IPS-NIHi7 (cell line): ENCODE results near the gene ZNF300.
"Not testable (repeated sequence)": the region's sequence is repeated elsewhere in the genome, so short reads cannot be mapped to it uniquely, and the experiment has no call there.

Source experiments
- DNase-seq: peaks from one replicate; pipeline ENCODE4 v3.0.0; 2012; ENCODE audit warnings: mixed read lengths; ENCODE audit errors: extremely low spot score

ZNF300 gene

DNA sequence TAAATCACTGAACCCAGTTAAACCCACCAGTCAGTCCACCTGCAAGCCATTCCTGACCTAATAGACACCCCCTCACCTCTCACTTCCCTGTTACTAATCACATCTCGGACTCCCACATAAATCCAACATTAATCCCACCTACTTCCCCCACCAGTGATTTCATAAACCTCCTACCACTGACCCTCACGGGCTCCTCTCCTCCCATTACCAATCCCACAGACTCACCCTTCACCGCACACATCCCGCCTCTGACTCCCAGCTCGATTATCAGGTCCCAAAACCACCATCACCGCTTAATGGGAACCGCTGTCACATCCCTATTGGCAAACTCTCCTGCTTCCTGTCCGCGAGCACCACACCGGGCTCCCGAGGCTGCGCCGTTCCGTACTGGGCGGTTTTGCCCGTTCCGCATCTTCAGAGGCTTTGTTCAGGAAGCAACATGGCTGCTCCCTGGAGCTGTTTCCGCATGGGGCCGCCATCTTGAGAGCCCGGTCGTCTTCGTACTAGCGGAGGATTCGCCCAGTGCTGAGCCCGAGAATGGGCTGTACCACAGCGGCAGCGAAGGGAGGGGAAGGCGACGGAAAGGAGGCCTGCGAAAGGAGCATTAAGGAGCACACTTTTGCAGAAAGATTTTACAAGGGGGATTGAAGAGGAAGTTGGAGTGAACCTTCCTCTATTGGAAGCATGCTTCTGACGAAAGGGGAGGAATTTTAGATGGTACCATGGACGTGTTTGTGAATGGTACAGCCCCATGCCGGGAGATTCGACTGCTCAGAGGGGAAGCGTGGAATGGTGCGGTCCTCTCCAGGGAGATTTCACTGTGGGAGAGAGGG, at the start of gene ZNF300:
TSS of gene ZNF300 (minus strand) at position 502 of the 833 bp plus-strand sequence. CDS start 1,825 bp downstream, outside the sequence.
- DNase-seq, result peak; percentile 94

- DNase-seq, result no peak
Measured at GRCh38 chr5:150948539-150948938, 43.8 kb upstream of the ZNF300 start.

- no peak for DNase-seq
Measured at GRCh38 chr5:150946351-150946905, 41.6 kb upstream of the ZNF300 start.

- DNase-seq, result no peak
Measured at GRCh38 chr5:150945947-150946346, 41.2 kb upstream of the ZNF300 start.

DNA sequence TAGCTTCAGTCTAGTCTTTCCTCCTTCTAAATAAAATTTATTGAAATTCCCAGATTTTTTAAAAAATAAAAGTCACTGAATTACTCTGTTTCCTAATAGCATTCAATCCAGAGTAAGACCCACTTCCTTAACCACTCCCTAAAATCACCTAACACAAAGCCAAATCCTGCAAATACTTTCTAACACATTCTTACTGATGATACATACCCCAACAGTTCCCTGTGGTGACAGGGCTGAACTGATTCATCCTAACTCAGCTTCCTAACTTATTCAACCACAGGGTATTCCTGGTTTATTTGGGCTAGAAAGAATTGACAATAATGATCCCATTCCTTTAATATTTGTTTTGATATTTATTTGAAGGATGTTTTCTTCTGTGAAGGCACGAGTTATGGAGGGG, 40.7 kb upstream of the ZNF300 start:
- no peak for DNase-seq

DNA sequence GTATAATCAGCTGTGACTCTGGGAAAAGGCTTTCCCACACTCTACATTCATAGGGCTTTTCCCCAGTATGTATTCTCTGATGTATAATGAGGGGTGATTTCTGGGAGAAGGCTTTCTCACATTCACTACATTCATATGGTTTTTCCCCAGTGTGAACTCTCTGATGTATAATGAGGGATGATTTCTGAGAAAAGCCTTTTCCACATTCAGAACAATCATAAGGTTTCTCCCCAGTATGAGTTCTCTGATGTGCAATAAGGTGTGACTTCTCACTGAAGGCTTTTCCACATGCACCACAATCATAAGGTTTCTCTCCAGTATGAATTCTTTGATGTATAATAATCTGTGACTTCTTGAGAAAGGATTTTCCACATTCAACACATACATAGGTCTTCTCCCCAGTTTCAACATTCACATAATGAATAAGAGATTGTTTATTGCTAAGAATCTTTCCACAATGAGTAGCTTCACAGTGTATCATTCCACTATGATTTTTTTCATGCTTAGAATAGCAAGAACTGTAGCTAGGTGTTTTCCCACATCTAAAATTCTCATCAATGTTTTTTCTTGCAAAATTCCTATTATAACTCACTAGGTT, 26.7 kb upstream of the ZNF300 start:
- DNase-seq, result no peak

- no peak for DNase-seq
Measured at GRCh38 chr5:150918613-150919012, 13.8 kb upstream of the ZNF300 start.

DNA sequence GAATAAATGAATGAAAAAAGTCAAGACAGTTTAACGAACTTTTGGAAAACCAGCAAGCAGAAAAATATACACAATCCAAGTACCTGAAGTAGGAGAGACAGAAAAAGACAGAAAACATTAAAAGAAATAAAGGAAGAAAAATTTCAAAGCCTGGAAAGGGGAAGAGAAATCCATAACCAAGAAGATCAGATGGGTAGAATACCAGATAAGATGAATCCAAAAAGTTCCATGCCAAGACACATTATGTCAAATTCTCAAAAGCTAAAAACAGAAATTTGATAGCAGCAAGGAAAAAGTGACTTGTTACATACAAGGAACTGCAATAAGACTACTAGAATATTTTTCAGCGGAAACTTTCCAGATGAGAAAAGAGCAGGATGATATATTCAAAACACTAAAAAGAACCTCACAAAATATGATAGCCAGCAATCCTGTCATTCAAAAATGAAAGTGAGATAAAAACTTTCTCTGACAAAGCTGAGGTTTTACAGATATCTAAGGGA, 7.6 kb upstream of the ZNF300 start:
- no peak for DNase-seq

GRCh38 chr5:150905312-150905683, 518 bp upstream of the ZNF300 start:
- no peak for DNase-seq

GRCh38 chr5:150901446-150901845, 3.3 kb downstream of the ZNF300 start:
- DNase-seq, result no peak

- no peak for DNase-seq
Measured at GRCh38 chr5:150895431-150896428, 9.1 kb downstream of the ZNF300 start.

DNA sequence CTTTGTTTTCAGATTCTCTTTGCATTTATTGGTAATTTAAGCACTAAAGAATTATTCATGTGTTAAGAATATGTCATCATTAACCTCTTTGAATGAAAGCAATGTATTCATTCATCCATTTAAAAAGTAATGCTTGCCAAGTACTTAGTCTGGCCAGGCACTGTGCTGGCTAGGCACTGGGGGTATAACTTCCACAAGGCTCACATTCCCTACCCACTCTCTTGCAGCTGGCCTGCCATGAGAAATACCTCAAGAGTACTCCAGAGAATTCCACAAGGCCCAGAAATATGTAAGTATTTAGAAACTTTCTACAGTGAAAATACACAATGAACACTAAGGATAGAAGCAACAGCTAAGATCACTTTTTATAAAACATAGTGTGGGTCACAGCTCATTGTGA, 25.4 kb downstream of the ZNF300 start:
- no peak for DNase-seq

- DNase-seq, result no peak
Measured at GRCh38 chr5:150862070-150862469, 42.7 kb downstream of the ZNF300 start.

DNA sequence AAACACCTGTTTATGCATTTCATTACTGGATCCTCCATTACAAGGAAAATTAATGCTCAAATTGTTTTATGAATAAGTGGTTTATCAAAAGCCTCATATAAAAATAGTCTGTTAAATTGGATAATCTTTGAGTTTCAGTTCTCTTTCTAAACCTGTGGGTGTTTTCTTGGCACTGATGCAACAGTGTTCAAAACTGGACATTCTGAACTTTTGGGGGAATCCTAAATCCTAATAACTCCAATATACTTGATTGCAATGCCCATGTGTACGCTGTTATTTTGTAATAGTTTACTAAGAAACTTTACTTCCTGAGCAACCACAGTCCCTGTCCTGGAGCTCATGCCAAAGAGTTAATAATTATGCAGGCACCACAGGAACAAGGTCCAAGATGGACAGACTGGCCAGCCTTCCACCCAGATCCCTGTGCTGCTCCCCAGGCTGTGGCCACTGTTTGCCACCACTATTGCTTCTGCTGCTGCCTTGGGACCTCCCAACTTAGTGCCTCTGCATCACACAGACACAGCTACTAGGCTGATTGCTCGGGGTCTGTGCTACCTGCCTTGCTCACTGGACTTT, 44.4 kb downstream of the ZNF300 start:
- DNase-seq, result no peak

GRCh38 chr5:150856700-150857099, 48.1 kb downstream of the ZNF300 start:
- DNase-seq, result not testable (repeated sequence)

GRCh38 chr5:150853561-150853960, 51.2 kb downstream of the ZNF300 start:
- DNase-seq, result no peak

DNA sequence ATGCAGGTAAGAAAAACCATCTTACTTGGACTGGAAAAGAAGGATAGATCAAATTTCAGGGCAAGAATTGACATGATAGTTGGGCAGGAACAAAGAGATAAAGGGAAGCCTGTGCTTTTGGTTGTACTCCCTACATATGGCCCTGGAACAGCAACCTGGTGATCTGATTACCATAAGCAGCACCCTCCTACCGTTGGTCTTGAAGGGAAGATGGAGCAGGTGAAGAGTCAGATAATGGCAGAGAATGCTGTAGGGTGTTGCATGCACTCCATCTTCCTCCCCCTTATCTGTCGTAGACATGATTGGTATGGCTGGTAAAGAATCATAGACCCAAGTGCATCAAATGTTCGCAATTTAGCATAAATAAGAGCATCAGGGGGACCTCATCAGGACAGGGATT, 53.7 kb downstream of the ZNF300 start:
- DNase-seq, result no peak

GRCh38 chr5:150848271-150848670, 56.5 kb downstream of the ZNF300 start:
- DNase-seq, result no peak

DNA sequence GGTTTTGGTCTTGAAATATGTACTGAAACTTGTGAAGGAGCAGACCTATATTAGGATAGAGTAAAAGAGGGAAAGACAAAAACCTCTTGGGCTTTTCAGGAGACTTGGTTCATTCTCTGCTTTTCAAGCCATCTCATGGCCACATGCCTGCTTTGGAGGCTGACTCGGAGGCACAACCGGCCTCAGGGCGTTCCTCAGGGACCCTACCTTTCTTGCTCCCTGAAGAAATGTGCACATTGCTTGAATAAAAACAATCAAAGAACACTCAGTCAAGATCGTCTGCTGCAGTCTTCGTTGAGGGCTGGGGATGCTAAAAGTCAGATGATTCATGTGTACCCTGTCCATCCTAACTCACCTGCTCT, 57.5 kb downstream of the ZNF300 start:
- no peak for DNase-seq

DNA sequence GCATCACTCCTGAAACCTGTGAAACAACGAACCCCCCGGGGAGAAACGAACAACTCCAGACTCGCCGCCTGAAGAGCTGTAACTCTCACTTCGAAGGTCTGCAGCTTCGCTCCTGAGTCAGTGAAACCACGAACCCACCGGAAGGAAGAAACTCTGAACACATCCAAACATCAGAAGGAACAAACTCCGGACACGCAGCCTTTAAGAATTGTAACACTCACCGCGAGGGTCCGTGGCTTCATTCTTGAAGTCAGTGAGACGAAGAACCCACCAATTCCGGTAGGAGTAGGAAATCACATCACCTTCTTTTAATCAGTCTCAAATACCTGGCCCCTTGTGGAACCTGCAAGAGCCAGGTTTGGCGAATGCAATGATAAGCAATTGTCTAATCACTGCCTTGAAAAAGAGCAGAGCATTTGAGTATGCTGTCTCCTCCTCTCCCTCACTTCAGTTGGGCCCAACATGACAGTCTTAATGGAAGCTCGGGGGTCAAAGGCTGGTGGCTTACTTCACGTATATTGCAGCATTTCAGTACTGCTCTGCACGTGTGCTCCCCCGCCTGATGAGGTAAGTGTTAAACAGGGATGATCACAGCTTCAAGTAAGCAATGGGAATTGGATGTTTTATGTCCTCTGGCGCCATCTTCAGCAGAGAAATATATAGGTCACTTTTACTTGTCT, 58.0 kb downstream of the ZNF300 start:
- peak; percentile 84 for DNase-seq

DNA sequence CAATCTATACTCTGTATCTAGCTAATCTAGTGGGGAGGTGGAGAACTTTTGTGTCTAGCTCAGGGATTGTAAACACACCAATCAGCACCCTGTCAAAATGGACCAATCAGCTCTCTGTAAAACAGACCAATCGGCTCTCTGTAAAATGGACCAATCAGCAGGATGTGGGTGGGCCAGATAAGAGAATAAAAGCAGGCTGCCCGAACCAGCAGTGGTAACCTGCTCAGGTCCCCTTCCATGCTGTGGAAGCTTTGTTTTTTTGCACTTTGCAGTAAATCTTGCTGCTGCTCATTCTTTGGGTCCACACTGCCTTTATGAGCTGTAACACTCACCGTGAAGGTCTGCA, 58.5 kb downstream of the ZNF300 start, which contains the start of gene IRGM:
TSS of gene IRGM (plus strand) at position 214 of the 346 bp plus-strand sequence. CDS start 1,603 bp downstream, outside the sequence.
- DNase-seq, result not testable (repeated sequence)
